NK-92 treated with Interleukin-12 subunit alpha and Interleukin-12 subunit beta, amount 100 ng/mL, for 24 hours (cell line): ENCODE results near the gene GRIA1.

Source experiments
- DNase-seq: peaks from one replicate; lab custom pipeline; 2025; lab: John Stamatoyannopoulos, UW

Gene GRIA1

DNA sequence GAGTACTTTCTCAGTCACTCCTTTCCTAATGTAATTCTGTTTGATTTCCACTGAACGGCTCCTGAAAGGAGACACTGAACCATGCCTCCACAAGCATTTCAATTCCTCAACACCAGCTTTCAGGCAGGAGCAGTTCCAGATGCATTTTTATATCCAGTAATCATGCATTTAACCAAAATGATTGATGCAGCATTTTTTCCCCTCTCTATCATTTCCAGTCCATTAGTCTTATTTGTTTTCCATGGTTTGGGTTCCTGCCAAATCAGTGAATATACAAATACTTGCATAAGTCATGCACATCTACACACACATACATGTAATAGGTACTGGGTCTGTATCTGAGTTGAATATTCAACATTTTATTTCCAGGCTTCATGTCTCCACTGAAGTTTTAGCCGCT lies 122.7 kb downstream of the GRIA1 start:
- DNase-seq, result no peak

DNA sequence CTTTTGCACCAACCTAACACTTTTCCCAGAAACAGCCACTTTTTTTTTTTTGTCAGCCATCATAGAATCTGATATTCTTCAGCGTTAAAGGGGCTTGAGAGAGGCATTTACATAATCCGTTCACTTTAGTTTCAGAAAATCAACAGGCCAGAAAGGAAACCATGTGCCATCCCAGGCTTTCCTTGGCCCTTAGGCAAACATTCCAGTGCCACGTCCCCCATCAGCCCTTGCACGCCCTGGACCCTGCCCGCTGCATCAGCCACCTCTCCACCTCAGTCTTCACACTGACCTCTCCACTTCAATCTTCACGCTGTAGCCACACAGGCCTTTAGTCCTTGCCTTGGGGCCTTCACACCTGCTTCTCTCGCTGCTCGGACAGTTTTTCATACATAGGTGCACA lies 123.2 kb downstream of the GRIA1 start:
- no peak for DNase-seq

DNA sequence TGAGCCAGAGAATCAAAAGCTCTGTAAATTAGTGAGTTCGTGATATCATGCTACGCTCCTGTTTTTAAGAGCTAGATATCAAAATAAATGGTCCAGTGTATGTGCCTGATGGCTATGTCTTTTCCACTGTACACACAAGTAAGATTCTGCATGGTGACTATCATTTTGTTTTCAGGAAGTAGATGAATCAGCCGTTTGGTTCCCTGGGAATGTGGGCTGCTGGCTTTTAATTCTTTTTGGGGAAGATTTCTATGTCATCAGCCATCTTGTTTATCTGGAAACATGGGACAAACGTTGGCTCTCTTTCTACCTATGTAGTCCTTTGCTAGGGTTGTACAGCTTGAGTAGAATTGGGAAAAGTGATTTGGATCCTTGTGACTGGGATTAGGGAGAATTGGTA lies 126.7 kb downstream of the GRIA1 start:
- DNase-seq, result no peak

DNA sequence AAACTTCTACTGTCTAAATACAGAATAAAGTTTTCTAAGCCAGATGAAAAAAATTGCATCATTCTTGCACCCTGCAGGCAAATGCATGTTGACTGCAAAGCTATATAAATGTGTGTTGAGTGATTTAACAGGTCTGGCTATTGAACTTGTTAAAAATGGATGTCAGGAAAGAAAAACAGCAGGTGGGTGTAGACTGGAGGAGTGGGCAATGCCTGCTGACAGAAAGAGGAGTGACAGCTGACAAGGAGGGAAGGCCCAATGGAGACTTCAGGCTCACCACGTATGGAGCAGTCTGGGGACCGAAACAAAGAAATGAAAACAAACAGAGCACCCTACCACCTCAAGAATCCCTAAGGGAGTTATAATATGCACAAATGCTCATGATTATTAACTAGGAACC lies 127.8 kb downstream of the GRIA1 start:
- DNase-seq, result no peak

DNA sequence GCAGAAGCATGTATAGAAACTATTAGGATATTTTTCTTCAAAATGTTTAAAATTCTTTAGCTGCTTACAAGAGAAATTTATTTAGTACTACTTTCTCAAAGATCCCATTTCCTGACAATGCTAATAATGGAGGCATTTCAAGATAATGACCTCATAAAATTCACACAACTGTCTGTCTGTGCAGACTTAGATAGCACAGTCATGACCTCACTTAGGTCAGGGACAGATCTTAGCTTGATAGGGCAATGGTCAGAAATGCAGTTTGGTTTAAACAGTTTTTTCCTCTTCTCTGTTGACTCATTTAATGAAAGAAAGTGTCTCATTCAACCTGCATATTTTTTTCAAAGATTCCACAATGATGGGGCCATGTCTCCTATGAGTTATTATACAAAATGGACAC lies 128.4 kb downstream of the GRIA1 start:
- no peak for DNase-seq

DNA sequence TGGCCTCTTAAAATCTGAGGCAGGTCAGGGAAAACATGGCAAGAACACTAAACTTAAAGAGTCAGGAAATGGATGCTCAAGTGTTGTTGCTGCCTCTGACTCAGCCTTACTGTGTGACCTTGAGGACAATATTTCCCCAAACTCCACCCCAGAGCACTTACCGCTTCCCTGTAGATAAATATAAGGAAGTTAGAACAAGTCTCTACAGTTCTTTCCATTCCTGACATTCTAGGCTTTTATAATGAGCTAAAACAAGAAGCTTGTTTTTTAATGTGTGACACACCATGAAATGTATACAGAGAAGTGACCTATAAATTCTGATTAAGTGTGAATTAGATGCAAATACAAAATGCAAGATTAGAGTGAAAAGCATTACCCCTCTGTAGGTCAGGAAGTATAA lies 129.3 kb downstream of the GRIA1 start:
- no peak for DNase-seq

DNA sequence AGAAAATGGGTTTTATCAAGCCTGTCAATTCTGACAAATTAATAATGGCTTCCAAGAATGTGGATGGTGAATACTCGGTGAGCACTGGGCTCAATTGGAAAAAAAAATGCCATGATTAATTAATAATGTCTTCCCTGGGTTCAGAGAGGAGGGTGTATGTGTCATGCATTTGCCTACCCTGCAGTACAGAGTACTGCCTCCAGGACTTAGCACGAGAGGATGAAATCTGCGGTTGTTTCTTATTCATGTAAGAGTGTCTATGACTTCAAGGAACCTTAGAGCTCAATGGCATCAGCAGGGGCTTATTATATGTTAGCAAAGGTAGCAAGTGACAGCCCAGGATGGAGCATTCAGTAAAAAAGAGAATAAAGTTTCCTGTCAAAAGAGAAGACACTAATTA lies 132.7 kb downstream of the GRIA1 start:
- no peak for DNase-seq

DNA sequence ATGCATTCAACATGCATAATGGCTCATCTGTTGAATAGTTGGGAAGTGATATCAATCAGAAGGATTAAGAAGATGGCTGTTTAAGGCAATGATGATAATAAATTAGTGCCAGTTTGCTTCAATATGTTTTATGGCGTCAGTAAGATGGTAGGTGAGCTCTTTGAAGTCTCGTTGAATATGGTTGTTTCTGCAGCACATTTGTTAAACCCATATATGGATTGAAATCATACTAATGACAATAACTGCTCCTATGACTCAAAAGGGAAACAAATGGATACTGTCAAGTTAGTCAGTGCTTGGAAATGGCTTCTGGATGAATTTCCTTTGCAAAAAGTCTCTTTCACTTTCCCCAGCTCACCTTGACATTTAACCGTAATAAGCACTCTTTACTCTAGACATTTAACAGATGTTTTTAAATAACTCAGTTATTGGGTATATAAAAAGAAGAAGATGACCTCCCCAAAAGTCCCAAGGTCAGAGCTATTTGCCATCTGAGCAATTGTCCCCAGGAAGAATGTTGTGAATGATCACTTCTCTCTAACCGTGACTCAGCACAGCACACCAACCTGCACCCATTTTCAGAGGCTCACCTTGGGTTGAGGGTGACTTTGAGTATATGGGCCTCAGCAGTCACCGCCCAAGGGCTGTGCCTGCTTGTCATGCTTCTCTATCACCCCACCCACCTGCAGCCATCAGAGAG lies 133.4 kb downstream of the GRIA1 start:
- DNase-seq, result no peak

DNA sequence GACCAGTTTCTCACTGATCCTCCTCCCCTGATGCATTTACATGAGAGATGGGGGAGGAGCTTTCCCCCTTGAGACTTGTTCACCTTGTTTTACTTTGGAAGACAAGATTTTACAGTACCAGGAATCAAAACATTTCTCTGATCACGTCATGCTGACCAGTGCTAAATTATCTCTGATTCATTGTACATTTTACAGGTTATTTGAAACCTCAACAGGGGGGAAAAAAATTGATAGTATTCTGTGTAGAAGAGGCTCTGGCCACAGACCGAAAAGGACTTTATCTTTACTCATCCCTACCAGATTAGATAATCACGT lies 133.9 kb downstream of the GRIA1 start:
- DNase-seq, result no peak

DNA sequence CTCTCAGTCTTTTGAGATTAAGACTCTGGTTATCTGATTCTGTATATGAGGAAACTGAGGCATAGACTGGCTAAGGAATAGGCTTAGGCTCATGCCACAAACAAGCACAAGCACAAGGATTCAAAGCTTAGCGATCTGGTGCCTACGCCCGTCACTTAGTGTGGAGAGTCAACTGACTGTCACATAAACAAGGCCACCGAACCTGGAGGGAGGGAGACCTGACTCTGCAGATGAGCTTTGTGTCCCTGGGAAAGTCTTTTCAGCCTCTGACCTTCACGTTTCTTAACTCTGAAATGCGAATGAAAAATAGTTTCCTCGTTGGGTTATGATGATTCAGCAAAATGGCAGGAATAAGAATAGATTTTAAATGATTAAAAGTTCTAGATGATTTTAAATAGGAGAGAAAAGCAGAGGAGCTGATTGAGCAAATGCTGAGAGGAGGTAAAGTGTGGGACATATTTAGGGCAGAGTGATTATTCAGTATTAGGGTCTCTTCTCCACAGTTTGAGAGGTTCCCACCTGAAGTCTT lies 135.4 kb downstream of the GRIA1 start:
- no peak for DNase-seq

DNA sequence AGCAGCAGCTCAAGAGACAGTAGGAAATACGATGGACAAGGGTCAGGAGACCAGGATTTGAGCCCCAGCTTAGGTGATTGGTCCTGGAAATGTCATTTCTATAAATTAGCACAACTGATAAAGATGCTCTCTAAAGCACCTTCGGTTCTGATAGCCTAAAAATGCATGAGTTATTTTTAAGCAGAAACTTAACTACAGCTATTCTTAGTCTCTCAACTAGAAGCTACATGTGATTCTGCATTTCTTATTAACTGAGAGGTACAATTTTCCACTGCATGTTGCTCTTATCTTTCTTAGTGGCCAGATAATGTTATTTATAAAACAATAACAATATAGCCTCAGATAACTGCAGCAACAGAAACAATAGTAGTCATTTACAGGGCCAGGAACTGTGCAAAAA lies 136.4 kb downstream of the GRIA1 start:
- DNase-seq, result no peak

DNA sequence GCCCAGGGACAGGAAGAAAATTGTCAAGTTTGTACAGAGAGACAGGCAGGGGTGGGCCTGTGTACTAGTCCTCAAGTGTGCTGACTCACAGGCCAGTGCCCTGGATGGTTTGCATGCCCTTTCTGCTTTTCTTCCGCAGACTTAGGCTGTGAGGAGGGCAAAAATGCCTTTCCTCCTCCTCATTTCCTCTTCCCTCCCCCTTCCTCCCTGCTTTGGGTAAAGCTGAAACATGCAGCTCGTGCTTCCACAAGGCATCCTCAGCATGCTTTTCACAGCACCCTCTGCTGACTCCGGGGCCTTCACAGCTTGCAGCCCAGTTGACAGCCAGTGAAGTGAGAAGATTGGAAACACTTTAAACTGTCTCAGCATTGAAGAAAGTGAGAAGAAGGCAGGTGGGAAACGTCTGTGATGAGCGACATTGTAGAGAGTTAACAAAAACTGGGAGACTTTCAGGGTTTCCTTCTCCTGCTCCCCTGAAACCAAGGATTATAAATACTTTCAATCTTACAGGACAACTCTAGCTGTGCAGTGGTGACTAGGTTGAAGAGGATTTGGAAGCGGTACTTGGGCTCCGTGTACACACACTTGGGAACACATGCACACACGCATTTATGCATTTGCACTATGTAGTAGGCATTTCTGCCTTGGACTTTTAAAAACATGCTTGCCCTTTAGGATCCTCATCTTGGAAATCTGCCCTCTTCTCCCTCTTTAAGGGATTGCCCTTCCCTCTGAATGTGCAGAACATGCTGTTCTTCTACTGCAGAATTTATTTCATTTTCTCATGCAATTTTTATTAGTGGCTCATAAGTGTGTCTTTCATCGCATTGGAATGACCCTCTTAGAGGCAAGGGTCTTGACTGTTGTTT lies 138.8 kb downstream of the GRIA1 start:
- no peak for DNase-seq

DNA sequence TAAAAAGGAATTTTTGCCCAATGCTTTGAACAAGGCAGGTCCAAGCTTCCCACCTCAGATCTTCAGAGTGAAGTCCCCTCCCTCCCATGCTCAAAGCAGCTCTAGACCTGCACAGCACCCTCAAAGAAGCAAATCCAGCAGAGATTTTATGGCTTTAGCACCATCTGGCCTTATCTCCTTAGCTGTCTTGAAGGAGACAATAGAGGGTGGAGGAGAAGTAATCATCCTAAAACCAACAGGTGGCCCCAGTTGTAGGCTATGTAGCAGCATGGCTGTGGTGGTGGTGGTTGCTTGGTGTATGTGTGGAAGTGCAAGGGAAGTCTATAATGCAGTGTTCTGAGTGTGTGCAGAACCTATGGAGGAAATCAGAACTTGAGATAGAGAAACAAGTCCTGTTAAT lies 140.1 kb downstream of the GRIA1 start:
- no peak for DNase-seq

DNA sequence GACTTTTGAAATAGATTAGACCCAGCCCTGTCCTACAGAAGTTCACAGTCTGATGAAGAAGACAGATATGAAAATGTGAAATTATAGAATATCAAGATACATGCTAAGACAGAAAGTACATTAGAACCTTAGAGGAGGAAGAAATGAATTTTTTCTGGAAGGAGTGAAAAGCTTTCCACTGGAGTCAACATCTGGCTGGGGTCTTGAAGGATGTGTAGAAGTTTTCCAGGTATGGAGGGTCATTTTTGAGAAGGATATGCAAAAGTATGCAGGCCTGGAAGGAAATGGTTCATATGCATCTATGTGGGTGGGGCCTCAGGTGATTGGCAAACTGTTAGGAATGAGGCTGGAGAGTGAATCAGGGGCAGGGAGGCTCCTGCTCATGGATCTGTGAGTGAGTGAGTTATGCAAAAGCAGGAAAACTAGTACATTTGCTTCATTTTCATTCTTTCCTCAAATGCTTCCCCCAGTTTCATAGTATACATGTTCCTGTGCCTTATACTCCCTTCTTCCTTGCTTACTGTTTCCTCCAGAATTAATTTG lies 142.3 kb downstream of the GRIA1 start:
- no peak for DNase-seq

DNA sequence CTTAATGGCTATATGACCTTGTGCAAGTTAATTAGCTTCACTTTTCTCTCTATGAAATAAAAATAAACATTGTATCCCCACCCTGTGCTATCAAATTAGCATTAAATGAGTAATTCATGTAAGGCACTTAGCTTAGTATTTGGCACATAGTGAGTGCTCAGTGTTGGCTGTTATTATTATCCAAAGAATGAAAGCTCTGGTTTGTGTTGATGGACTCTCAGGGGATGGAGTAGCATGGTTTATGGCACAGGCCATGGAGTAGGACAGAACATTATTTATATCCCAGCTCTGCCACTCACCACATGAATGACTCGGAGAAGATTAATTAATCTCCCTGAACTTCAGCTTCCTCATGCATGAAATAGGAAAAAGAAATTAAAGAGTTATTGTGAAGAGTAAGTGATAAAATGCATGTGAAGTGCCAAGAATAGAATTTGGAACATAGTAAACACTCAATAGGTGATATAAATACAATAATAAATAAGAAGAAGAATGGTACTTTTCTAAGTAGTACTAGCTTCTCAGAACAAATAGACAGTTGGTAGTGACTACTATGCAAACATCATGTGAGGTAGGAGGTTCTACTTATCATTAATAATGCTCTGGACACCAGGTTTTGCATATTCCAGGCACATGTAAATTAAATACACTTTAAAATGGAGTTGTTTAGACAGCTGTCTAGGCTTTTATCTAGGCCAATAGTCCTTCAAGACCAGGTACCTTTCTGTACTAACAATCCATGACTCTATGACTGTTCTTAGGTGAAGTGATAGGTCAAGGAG lies 146.4 kb downstream of the GRIA1 start:
- no peak for DNase-seq

DNA sequence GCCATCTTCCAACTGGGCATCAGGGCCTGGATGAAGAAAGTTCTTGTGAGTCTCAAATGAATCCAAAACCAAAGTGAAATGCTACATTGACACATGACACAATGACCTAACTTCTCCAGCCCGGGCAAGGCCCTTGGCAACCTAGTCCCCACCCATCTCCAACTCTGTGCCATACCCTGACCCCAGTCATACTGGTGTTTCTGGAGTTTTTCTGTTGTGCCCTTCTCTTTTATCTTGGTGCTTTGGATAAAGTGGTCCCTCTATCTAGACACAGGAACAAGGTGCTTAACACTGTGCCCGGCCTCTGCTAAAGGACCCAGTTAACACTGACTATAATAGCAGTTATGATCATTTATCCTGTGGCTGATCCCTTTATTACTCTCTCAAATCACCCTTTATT lies 149.8 kb downstream of the GRIA1 start:
- DNase-seq, result no peak

DNA sequence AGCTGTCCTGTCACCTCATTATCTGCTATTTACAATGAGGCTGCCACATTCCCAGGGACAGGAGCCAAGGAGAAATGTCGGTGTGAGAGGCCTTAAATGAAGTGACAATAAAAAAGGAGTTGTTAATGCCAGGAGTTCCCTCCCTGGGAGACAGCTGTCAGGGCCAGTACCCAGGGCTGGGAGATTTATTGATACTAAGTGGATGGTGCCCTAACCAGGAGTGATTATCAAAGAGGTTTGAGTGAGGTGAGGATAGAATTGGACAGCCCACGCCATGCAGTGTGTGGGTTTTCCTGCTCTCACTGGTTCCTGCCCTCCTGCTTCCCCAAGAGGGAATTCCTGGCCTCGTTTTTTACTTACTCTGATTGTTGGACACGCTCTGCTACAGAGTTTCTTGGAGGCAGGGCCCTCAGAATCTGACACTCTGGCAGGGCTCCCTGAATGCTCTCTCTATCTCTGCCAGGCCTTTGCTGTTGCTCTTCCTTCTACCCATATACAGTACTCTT lies 150.8 kb downstream of the GRIA1 start:
- no peak for DNase-seq

DNA sequence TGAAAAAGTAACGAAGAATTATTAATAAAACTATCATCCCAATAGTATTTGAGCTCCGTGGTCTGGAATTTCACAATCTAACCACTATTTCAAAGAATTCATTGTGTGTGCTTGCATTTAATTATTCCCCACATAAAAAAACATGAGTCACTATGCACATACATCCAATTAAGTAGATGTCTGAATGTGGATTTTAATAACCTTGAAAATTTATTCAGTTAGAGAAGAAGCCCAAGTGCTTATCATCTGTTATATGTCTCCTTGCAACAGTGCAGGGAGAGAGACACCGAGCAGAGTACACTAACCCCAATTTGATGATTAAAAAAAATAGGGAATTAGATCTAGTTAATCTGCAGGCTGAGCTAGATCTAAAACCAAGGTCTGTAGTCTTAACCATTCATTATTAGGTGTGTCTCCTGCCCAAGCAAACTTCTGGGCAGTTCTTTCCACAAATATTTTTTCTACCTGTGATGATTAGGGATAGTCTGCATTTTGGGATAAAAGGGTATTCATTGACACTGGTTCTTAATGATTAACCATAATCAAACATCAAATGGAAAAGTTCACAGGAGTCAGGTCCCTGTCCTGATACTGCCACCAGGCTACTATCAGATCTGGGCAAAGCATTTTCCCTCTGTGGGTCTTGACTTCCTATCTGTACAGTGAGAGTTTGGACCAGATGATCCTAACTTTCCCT lies 164.2 kb downstream of the GRIA1 start:
- no peak for DNase-seq

DNA sequence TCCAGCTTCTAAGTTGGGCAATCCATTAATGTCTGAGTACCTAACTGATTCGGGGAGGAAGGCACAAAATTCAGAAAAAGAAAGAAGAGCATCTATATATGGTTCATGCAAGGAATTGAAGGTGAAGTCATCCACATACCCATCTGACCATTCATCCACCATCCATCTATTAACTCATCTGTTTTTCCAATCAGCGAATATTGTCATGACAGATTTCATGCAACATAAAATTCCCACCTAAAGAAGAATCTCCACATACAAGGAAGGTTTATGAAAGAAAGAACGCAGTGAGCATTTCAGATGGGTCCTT lies 164.7 kb downstream of the GRIA1 start:
- no peak for DNase-seq

DNA sequence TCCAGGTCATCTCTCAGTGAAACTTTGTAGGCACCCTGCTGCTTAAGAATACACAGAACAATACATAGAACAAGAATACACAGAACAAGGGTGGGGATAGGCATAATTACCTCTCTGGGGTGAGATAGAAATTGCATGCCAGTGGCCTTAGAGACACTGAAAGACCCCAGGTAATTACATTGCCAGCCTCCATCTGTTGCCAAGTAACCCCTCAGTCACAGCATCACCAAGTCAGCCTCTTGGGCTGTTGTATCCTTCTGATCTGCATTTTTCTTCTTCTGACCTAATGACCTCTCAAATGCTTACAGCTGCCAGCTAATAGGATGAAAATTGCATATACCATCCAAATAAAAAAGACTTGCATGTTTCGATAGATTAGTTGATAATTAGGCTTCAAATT lies 167.7 kb downstream of the GRIA1 start:
- no peak for DNase-seq

DNA sequence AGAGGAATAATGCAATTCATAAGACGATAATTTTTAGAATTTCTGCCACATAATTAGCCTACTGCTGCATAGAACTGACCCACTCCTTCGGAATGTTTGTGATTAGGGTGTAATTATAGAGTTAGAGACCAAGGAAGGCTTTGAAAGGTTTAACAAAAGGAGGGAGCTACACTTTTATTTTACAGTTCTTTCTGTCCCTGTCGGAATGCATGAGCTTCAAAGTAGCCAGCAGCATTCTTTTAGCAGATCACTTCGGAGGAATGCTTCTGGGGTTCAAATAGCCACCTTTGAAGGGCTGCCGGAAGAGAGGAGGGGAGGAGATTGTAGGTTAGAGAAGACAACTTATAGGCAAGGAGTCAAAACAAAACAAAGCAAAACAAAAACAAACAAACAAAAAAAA lies 168.1 kb downstream of the GRIA1 start:
- DNase-seq, result no peak
